GOT3 (cell line): Measurements from ENCODE around the gene STN1.
A peak's percentile ranks its signal among the peaks of the same experiment; 100 is the strongest.

Experiments used
- DNase-seq: peaks from one replicate; lab custom pipeline; 2025; ENCODE audit warnings: mixed read lengths; lab: John Stamatoyannopoulos, UW

Gene STN1

GRCh38 chr10:103918053-103918846 is at the start of gene STN1:
Gene STN1, minus strand, starts transcription at chr10:103918184. Its CDS starts 590 bp downstream, at chr10:103917594.
- peak; percentile 92 for DNase-seq

GRCh38 chr10:103967448-103968071 is 49.6 kb upstream of the STN1 start:
- DNase-seq, result no peak

- DNase-seq, result peak; percentile 38
These were observed 48.9 kb upstream of the STN1 start, which contains the start of gene SLK for GRCh38 chr10:103966671-103967447. Gene SLK, plus strand, starts transcription at chr10:103967140. Its CDS starts 606 bp downstream, at chr10:103967746.

- no peak for DNase-seq
These were observed 42.1 kb upstream of the STN1 start for GRCh38 chr10:103960103-103960502.

- no peak for DNase-seq
These were observed 41.0 kb upstream of the STN1 start for GRCh38 chr10:103958996-103959395.

GRCh38 chr10:103954543-103954942 is 36.6 kb upstream of the STN1 start:
- DNase-seq, result no peak

GRCh38 chr10:103951942-103952341 is 34.0 kb upstream of the STN1 start:
- no peak for DNase-seq

- no peak for DNase-seq
These were observed 33.2 kb upstream of the STN1 start for GRCh38 chr10:103951183-103951582.

GRCh38 chr10:103949728-103950127 is 31.7 kb upstream of the STN1 start:
- DNase-seq, result no peak

GRCh38 chr10:103947799-103948516 is 30.0 kb upstream of the STN1 start:
- DNase-seq, result no peak

GRCh38 chr10:103942866-103943265 is 24.9 kb upstream of the STN1 start:
- no peak for DNase-seq

GRCh38 chr10:103941801-103942200 is 23.8 kb upstream of the STN1 start:
- no peak for DNase-seq

GRCh38 chr10:103939522-103939921 is 21.5 kb upstream of the STN1 start:
- no peak for DNase-seq

- DNase-seq, result no peak
These were observed 18.0 kb upstream of the STN1 start for GRCh38 chr10:103936022-103936421.

GRCh38 chr10:103934308-103934707 is 16.3 kb upstream of the STN1 start:
- DNase-seq, result no peak

- DNase-seq, result no peak
These were observed 15.7 kb upstream of the STN1 start for GRCh38 chr10:103933557-103934121.

GRCh38 chr10:103932971-103933370 is 15.0 kb upstream of the STN1 start:
- DNase-seq, result no peak

- DNase-seq, result no peak
These were observed 14.3 kb upstream of the STN1 start for GRCh38 chr10:103932271-103932670.

GRCh38 chr10:103931603-103932002 is 13.6 kb upstream of the STN1 start:
- DNase-seq, result no peak

GRCh38 chr10:103930881-103931280 is 12.9 kb upstream of the STN1 start:
- no peak for DNase-seq

GRCh38 chr10:103930449-103930848 is 12.5 kb upstream of the STN1 start:
- DNase-seq, result no peak
